Tibial nerve (tissue), 4 donors: ENCODE results near the gene LEUTX.

Experiments
- EP300 ChIP-seq, 2 donors: sonication (generic); formaldehyde crosslinking; IDR thresholded peaks; one replicate each; pipeline ENCODE4 v1.6.1; 2017; ENCODE audit warnings: antibody characterized with exemption in 2 of 2, mild to moderate bottlenecking in 1 of 2
- POLR2A ChIP-seq, 2 donors: fragments of 450-650 bp; IDR thresholded peaks; one replicate each; pipeline ENCODE4 v1.6.1; 2017; ENCODE audit warnings: antibody characterized with exemption in 2 of 2, mild to moderate bottlenecking in 2 of 2, moderate library complexity in 2 of 2
- TF ChIP-seq, protein P1 (sequence below), 5 experiments: fragments of 200-600 bp in 3 of 5; fragments of 450-650 bp in 2 of 5; sonication (generic) in 3 of 5; IDR thresholded peaks; one replicate each; pipeline ENCODE4 v1.5.1; 2016 to 2019; ENCODE audit warnings: antibody characterized with exemption in 5 of 5, mild to moderate bottlenecking in 3 of 5, moderate library complexity in 2 of 5

DNA sequence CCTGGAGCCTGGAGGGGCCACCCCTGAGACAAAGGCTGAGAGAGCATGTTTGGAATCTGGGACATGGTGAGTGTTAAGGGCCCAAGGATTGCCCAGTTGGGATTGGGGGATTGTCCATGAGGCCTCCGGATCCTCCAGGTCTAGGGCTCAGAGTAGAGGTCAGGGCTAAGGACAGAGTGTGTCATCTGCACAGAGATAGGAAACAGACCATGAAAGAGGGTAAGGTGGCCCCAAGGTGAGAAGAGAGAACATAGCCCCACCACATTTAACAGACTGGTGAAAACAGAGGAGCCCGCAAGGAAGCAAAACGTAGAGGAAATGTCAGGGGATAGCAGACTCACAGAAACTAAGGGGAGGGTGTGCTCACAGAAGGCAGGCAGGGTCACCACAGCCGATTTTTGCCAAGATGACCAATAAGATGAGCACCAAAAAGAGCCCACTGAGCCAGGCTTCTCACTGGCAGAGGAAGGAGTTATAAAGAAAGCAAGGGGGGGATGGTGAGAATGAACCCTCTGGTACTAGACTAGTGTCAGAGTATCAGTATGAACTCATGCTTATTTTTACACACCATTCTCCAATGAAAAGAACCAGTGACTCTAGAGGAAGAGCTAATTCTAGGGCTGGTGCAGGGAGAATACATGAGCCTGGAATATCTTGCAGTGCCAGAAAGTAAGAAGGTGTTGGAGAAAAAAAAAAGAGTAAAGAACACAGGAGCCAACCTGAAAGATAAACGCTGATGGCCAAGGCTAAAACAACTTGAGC is 37.8 kb downstream of the LEUTX start:
- TF ChIP-seq, protein P1, sequence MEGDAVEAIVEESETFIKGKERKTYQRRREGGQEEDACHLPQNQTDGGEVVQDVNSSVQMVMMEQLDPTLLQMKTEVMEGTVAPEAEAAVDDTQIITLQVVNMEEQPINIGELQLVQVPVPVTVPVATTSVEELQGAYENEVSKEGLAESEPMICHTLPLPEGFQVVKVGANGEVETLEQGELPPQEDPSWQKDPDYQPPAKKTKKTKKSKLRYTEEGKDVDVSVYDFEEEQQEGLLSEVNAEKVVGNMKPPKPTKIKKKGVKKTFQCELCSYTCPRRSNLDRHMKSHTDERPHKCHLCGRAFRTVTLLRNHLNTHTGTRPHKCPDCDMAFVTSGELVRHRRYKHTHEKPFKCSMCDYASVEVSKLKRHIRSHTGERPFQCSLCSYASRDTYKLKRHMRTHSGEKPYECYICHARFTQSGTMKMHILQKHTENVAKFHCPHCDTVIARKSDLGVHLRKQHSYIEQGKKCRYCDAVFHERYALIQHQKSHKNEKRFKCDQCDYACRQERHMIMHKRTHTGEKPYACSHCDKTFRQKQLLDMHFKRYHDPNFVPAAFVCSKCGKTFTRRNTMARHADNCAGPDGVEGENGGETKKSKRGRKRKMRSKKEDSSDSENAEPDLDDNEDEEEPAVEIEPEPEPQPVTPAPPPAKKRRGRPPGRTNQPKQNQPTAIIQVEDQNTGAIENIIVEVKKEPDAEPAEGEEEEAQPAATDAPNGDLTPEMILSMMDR (IDR thresholded peaks at IDR 0.05): no peak
- TF ChIP-seq POLR2A (IDR thresholded peaks at IDR 0.05): no peak
- TF ChIP-seq EP300 (IDR thresholded peaks at IDR 0.05): no peak
